ENCODE results near the gene BCAP31.

Gene BCAP31

DNA sequence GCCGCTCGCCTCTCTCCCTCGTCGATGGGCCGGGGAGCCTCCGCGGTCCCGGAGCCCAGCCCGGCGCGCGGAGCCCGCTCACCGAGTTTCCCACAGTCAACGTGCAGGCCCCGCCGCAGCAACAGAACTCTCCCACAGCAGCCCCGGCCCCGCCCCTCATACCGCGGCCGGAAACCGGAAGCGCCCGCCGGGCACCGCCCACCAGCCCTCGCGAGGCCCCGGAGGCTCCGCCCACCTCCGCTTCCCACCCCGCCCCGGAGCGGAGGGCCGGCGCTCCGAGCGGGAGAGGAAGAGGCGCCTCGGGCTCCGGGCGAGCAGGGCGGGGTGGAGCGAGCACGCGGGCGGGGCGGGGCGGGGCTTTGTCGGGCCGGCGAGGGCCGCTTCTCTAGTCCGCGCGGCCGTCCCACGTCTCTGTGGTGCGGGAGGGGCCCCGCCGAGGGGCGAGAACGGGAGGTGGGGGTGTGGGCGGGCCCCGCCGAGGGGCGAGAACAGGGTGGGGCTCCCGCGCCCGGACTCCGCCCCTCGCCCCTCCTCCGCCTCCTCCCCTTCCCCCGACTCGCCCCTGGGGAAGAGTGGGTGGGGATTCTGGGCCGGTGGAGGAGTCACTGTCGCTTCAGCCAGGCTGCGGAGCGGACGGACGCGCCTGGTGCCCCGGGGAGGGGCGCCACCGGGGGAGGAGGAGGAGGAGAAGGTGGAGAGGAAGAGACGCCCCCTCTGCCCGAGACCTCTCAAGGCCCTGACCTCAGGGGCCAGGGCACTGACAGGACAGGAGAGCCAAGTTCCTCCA, at the start of gene BCAP31, which contains the start of gene ABCD1:
BCAP31 (minus strand) TSS at position 136 of the 787 bp plus-strand sequence. CDS start 1,143 bp downstream, outside the sequence.
ABCD1 (plus strand) TSS at position 605 of the 787 bp plus-strand sequence. CDS start 411 bp downstream, outside the sequence.
- DNase-seq (ENCODE audit: low read depth, low spot score): peak; percentile 70

DNA sequence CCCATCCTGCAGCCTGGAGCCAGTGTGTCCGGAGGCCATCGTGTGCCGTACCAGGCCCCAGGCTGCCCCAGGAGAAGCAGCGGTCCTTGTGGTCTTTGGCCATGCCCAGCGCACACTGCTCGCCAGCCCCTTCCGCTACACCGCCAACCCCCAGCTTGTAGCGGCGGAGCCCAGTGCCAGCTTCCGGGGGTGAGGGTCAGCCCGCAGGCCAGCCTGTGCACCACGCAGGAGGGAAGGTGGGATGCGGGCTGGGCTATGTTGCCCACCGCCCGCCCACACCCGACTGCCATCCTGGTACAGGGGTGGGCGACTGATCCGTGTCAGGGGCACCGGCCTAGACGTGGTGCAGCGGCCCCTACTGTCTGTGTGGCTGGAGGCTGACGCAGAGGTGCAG, 49.0 kb upstream of the BCAP31 start:
- DNase-seq (ENCODE audit: low read depth, low spot score): no peak

DNA sequence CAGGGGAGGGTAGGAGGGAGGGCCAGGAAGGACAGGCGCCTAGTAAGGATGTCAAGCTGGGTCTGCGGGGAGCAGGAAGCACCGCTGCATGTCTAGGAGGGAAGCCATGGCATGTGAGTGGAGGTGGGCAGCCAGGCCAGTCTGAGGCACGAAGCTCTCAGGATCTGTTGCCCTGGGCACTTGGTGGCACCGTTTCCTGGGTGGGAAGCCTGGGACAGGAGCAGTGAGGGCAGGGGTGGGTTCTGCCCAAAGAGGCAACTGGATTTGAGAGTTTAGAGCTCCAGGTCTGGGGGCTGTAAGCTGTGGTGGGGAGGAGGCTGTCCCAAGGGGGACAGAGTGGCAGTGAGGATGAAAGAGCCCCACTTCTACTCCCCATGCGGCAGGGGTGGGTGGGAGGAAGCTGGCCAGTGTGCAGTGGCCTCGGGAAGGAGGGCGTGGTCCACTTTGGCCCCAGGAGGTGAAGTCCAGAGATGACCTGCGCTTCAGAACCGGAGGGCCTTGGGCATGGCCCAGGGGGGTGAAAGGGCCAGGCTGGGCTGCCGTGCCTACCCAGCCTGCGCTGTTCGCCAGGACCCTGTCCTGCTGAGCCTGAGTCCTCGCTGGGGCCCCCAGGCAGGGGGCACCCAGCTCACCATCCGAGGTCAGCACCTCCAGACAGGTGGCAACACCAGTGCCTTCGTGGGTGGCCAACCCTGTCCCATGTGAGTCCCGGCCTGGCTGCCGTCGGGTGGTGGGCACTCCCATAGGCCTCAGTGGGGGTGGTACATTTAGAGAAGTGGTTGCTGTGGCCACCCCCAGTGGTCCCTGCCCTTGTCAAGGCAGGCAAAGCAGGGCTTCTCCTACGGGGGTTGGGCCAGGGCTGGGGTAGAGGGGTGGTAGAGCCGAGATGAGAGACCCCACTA, 48.4 kb upstream of the BCAP31 start:
- DNase-seq (ENCODE audit: low read depth, low spot score): no peak

DNA sequence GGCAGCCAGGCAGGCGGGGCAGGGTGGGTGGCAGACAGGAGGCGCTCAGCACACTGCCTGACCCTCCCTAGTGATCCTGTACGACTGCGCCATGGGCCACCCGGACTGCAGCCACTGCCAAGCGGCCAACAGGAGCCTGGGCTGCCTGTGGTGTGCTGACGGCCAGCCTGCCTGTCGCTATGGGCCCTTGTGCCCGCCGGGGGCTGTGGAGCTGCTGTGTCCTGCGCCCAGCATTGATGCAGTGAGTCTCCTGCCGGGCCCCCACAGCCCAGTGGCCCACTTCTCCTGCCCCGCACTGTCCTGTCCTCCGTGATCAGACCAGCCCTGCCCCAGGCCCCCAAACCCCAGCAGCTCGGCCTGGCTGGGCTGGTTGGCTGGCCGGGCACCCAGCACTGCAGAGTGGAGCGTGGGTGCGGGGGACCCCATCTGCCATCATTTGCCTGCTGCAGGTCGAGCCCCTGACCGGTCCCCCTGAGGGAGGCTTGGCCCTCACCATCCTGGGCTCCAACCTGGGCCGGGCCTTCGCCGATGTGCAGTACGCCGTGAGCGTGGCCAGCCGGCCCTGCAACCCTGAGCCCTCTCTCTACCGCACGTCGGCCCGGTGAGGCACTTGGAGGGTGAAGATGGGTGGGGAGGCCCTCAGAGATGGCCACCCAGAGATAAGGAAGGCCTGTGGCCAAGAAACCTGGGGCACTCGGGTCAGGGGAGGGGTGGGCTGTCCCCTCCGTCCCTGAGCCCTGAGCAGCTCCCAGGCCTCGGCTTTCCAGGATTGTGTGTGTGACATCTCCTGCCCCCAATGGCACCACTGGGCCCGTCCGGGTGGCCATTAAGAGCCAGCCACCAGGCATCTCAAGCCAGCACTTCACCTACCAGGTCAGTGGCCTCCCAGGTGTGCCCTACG, 47.5 kb upstream of the BCAP31 start:
- no peak for DNase-seq (ENCODE audit: low read depth, low spot score)

DNA sequence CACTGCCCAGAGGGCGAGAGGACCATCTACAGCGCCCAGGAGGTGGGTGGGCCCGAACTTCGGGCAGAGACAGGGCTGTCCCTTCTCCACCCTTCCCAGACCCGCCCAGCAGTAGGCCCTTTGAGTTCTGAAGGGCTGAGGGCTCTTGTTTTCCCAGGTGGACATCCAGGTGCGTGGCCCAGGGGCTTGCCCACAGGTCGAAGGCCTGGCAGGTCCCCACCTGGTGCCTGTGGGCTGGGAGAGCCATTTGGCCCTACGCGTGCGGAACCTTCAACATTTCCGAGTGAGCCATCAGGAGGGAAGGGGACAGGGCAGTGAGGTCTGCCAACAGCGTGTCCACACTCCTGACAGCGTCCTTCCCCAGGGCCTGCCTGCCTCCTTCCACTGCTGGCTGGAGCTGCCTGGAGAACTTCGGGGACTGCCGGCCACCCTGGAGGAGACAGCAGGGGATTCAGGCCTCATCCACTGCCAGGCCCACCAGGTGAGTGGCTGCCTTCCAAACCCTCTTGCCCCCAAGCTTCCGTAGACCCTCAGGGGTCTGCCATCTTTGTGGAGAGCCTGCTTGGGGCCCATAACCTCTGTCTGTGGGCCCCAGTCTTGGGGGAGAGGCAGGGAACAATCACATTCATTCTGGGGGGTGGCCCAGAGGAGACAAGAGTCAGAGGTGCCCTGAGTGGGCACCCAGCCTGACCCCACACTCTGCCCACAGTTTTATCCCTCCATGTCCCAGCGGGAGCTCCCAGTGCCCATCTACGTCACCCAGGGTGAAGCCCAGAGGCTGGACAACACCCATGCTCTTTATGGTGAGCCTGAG, 46.6 kb upstream of the BCAP31 start:
- no peak for DNase-seq (ENCODE audit: low read depth, low spot score)

DNA sequence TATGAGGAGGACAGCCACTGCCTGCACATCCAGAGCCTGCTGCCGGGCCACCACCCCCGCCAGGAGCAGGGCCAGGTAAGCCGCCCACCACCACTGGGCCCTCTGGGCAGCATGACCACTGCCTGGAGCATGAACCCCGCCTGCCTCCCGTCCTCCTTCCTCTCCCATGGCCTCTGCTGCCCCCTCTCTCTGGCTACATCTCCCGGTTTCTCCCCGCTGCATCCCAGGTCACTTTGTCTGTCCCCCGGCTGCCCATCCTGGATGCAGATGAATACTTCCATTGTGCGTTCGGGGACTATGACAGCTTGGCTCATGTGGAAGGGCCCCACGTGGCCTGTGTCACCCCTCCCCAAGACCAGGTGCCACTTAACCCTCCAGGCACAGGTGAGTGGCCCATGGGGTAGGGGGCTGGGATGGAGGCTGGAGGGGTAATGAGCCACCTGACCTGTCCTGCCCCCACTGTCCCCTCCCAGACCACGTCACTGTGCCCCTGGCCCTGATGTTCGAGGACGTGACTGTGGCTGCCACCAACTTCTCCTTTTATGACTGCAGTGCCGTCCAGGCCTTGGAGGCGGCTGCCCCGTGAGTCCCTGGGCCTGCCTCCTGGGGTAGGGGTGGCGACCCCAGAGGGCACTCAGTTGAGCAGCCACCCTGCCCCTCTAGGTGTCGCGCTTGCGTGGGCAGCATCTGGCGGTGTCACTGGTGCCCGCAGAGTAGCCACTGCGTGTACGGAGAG, 45.8 kb upstream of the BCAP31 start:
- DNase-seq (ENCODE audit: low read depth, low spot score): no peak

DNA sequence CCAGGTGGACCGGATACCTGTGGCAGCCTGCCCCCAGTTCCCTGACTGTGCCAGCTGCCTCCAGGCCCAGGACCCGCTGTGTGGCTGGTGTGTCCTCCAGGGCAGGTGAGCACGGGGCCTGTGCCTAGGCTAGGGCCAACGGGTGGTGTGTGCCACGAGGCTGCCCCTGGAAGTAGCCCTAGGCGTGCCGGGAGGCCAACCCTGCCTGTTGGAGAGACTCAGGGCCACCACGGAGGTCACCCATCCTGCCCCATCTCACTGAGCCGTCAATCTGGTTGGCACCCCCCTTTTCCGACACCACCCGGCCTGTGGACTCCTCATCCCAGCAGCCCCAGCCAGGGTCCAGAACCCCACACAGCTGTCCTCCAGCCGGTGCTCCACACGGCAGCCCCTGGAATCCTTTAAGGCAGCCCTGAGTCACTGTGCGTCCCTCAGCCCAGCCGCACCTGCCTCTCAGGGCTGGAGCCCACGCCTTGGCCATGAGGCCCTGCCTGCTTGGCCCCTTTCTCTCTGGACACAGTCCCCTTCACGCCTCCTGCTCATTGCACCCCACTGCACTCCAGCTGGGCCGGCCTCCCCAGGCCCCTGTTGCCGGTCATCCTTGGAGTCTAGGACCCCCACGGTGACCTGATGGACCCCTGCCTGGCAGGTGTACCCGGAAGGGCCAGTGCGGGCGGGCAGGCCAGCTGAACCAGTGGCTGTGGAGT, 45.1 kb upstream of the BCAP31 start:
- DNase-seq (ENCODE audit: low read depth, low spot score): no peak

DNA sequence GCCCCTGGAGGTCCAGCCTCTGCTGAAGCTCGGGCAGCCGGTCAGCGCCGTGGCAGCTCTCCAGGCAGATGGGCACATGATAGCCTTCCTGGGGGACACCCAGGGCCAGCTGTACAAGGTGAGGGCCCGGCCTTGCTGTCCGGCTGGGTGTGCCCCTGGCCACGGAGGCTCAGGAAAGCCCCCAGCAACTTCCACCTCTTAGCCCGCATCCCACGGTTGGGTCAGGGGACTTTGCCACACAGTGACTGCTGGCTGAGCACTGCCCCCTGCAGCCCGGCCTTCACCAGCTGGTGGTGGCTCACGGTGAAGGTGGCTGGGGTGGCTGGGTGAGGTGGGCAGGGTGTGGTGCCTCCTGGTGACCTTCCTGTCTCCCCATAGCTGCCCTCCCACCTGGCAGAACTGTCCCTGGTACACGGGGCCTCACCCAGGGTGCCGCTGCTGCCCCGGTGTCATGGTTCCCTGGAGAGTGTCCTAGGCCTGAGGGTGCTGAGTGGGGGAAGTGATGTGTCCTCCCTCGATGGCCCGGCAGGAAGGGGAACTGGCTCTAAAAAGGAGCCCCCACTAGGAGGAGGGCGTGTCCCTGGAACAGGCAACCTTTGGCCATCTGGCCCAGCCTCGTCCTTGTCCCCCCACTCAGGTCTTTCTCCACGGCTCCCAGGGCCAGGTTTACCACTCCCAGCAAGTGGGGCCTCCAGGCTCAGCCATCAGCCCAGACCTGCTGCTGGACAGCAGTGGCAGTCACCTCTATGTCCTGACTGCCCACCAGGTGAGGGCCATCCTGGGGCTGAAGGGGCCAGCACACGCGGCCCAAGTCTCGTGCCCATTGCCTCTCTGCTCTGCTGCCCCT, 44.3 kb upstream of the BCAP31 start:
- DNase-seq (ENCODE audit: low read depth, low spot score): no peak

DNA sequence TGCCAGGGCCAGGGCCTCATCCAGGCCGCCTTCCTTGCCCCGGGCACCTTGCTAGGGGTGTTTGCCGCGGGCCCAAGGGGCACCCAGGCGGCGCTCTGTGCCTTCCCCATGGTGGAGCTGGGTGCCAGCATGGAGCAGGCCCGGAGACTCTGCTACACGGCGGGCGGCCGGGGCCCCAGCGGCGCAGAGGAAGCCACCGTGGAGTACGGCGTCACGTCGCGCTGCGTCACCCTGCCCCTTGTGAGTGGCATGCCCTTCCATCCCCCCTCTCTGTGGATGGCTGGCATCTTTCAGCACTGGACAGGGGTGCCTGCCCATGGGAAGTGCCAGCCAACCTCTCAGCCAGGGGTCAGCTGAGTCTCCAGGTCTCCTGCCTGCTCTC, 43.5 kb upstream of the BCAP31 start:
- DNase-seq (ENCODE audit: low read depth, low spot score): no peak

DNA sequence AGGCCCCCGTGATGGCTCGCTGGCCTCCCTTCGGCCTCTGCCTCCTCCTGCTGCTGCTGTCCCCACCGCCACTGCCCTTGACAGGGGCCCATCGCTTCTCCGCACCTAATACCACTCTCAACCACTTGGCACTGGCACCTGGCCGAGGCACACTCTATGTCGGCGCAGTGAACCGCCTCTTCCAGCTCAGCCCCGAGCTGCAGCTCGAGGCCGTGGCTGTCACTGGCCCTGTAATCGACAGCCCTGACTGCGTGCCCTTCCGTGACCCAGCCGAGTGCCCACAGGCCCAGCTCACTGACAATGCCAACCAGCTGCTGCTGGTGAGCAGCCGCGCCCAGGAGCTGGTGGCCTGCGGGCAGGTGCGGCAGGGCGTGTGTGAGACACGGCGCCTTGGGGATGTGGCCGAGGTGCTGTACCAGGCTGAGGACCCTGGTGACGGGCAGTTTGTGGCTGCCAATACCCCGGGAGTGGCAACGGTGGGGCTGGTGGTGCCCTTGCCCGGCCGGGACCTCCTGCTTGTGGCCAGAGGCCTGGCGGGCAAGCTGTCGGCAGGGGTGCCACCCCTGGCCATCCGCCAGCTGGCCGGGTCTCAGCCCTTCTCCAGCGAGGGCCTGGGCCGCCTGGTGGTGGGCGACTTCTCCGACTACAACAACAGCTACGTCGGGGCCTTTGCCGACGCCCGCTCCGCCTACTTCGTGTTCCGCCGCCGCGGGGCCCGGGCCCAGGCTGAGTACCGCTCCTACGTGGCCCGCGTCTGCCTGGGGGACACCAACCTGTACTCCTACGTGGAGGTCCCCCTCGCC, 42.9 kb upstream of the BCAP31 start:
- DNase-seq (ENCODE audit: low read depth, low spot score): no peak

DNA sequence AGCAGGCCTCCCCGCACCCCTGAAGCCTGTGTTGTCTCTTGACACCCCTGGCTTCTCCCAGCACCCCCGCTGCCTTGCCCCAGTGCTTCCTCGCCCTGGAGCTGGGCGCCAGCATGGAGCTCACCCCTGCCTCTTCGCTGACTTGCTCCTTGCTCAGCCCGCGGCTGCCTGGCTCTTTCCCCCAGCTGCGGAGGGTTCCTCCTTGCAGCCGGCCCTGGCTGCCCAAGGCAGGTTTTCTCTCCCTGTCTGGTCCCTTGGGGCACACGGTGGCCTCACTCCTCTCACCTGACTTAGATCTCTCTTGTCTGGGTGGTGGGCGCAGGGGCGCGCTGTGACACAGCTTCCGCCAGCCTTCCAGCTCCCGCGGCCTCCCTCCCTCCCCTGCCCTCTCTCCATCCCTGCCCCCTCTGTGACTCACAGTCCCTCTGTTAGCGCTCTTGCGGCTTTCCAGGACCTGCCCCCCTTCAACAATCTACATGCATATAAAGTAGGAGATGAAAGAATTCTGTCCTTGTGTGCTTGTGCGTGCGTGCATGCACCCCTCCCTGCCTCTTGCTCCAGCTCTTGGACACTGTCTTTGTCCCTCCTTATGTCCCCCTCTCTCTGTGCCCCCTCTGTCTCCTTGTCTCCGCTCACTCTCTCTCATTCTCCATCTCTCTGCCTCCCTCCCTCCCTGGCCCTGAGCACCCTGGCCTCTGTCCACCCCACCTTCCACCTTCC, 42.1 kb upstream of the BCAP31 start:
- no peak for DNase-seq (ENCODE audit: low read depth, low spot score)

DNA sequence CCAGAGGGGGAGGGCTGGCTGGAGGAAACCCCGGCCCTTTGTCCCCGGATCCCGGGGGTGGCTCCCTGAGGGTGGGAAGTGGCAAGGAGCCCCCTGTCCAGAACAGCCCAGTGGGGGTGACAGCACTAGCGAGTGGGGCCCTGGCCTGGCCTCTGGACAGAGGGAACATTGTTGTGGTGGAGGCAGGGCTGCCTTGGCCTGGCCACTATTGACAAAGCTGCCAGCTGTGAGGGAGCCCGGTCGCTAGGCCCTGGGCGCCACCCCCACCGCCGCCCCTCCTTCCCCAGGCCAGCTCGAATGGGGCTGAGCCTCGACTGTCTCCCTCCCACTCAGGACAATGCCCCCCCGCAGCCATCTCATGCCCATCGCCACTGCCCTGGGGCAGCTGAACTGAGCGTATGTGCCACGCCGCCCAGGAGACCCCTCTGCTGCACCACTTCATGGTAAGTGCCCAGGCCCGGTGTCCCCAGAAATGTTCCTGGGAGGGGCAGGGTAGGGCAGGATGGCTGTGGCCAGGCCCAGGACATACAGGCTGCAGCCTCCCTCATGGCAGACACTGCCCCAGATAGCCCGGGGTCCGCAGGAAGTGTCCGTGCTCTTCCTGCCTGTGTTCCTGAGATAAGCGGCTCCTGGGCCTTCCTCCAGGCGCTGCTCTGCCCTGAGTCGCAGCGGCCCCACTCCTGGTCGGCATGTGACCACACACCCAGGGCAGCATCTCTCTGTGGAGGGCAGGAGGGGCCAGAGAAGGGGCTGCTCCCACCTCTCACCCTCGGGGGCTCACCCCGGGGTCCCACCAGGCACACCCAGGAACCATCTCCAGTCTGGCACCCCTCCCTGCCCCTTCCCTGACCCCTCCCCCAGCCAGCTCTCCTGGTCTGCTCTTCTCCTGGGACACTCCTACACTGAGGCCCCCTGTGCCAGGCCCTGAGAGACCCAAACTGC, 41.2 kb upstream of the BCAP31 start:
- DNase-seq (ENCODE audit: low read depth, low spot score): no peak

DNA sequence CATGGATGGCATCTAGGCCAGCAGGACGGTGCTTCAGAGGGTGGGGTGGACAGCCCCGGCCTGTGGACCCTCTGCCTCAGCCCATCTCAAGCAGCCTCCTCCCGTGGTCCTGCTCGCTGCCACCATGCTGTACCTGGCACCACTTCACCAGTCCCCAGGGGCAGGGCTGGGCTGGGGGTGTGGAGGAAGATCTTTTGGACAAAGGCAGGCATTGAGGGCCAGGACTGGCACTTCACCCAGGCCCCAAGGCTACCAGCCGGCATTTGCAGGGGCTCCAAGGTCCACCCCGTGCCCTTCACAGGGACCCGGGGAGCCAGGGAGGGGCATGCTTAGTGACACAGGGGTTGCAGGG, 40.6 kb upstream of the BCAP31 start:
- DNase-seq (ENCODE audit: low read depth, low spot score): no peak

DNA sequence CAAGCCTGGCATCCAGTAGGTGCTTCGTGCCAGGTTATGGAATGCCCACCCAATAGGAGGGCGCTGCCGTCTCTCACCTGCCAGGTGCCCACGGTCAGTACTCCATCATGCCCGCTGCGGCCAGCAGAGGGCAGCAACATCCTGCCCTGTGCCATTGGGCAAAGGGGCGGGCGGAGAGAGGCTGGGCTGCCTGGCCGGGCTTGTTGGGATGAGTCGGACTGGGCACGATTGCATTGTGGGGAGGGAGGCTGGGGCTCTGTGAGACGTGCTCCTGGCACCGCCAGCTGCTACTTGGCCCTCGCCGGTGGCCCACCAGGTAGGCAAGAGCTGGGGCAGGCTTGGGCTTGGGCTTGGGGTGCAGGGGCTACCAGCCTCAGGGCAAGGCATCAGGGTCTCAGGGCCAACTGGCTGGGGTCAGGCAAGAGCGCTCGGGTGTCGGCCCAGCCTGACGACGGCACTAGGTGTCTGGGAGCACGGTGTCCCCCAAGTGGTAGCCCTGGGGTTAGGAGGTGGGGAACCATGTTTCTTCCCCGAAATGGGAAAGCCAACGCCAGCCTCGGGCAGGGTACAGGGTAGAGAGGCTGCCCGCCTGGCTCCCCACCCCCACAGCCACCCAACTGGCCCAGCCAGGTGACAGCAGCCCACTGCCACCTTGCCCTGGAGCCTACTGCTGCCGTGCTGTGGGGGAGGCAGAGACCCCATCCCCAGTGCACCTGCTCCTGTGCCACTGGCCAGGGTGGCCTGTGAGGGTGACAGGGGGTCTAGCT, 40.0 kb upstream of the BCAP31 start, which contains the start of gene PLXNB3:
PLXNB3 (plus strand) TSS at position 261 of the 767 bp plus-strand sequence. CDS start 1,287 bp downstream, outside the sequence.
- DNase-seq (ENCODE audit: low read depth, low spot score): peak; percentile 38

All from activated CD4-positive, CD25-positive, alpha-beta regulatory T cell treated with anti-CD3 and anti-CD28 coated beads, Interleukin-2, amount 50 U/mL, for 16 hours (primary cell).